Ascending aorta (tissue), 2 donors: ENCODE results near the gene PLCG2. TPM values are rescaled to one million over a fixed set of nuclear protein-coding genes. Genes with fewer than 3 reads are reported as not detected.

Experiments
- DNase-seq, 2 donors: peaks; one replicate each; pipeline ENCODE4 v3.0.0-alpha.2; 2019; ENCODE audit warnings: low spot score in 2 of 2
- H3K27ac ChIP-seq, 2 donors: fragments of 200-600 bp; sonication (generic); one replicate each; pipeline ENCODE4 v1.5.1; 2016 to 2017; ENCODE audit warnings: mild to moderate bottlenecking in 1 of 2
- H3K27me3 ChIP-seq: fragments of 200-600 bp; sonication (generic); one replicate; pipeline ENCODE4 v1.5.1; 2017
- H3K36me3 ChIP-seq, 2 donors: fragments of 200-600 bp; sonication (generic); one replicate each; pipeline ENCODE4 v1.5.1; 2016
- H3K4me1 ChIP-seq, 2 donors: fragments of 200-600 bp; sonication (generic); one replicate each; pipeline ENCODE4 v1.5.1; 2016 to 2017; ENCODE audit warnings: mild to moderate bottlenecking in 1 of 2
- H3K4me3 ChIP-seq, 2 donors: fragments of 200-600 bp; sonication (generic); one replicate each; pipeline ENCODE4 v1.5.1; 2016 to 2017; ENCODE audit warnings: mild to moderate bottlenecking in 1 of 2
- H3K9me3 ChIP-seq, 2 donors: fragments of 200-600 bp; sonication (generic); one replicate each; pipeline ENCODE4 v1.5.1; 2016
- CTCF ChIP-seq, 3 experiments: fragments of 200-600 bp in 2 of 3; fragments of 450-650 bp in 1 of 3; sonication (generic) in 2 of 3; IDR thresholded peaks; one replicate each; pipeline ENCODE4 v1.5.1; 2016 to 2019; ENCODE audit warnings: antibody characterized with exemption in 3 of 3, mild to moderate bottlenecking in 1 of 3, moderate library complexity in 1 of 3
- intact Hi-C: fragments of 100-400 bp; cut with DNase I; formaldehyde crosslinking; loops from one replicate; pipeline ENCODE4 v1.15.1; 2023
- total RNA-seq: library from RNA; depleted of rRNA; stranded (reverse); fragments of >200 nt; gene quantifications from one replicate; pipeline ENCODE4 v1.1.0, GENCODE V29; 2016

The PLCG2 gene
- total RNA-seq, 1 donor from 2014 or later = 34.2 TPM

- H3K9me3 ChIP-seq = no peaks in the 10 kb centered on the region
- H3K36me3 ChIP-seq = no peaks in the 10 kb centered on the region
- DNase-seq = no peak
- H3K27ac ChIP-seq = no peak overlapping the region
- intact Hi-C loops = no loop called here
- TF ChIP-seq CTCF (IDR thresholded peaks at IDR 0.05) = no peak
- H3K27me3 ChIP-seq = no peaks in the 10 kb centered on the region
- no peak overlapping the region for H3K4me3 ChIP-seq
- H3K4me1 ChIP-seq = no peaks in the 10 kb centered on the region
Measured at GRCh38 chr16:81770008-81770407, 9.1 kb upstream of the PLCG2 start.

GRCh38 chr16:81774348-81774747 lies 4.7 kb upstream of the PLCG2 start:
- Histone ChIP-seq H3K4me1 (no peaks in the 10 kb centered on the region), H3K9me3 (no peaks in the 10 kb centered on the region), H3K4me3 (no peak overlapping the region), H3K27me3 (peaks cover 6% of the 10 kb centered on the region), H3K36me3 (no peaks in the 10 kb centered on the region), H3K27ac (no peak overlapping the region)
- TF ChIP-seq CTCF (IDR thresholded peaks at IDR 0.05) = no peak
- DNase-seq = no peak
- intact Hi-C loops = no loop called here

GRCh38 chr16:81775570-81775969 lies 3.5 kb upstream of the PLCG2 start:
- no peak for DNase-seq
- H3K9me3 ChIP-seq = no peaks in the 10 kb centered on the region
- H3K4me3 ChIP-seq = no peak overlapping the region
- intact Hi-C loops = no loop called here
- peaks cover 6% of the 10 kb centered on the region for H3K27me3 ChIP-seq
- no peaks in the 10 kb centered on the region for H3K4me1 ChIP-seq
- no peaks in the 10 kb centered on the region for H3K36me3 ChIP-seq
- no peak overlapping the region for H3K27ac ChIP-seq
- no peak for TF ChIP-seq CTCF (IDR thresholded peaks at IDR 0.05)

- H3K9me3 ChIP-seq = no peaks in the 10 kb centered on the region
- peaks cover 6% of the 10 kb centered on the region for H3K27me3 ChIP-seq
- H3K4me3 ChIP-seq = no peak overlapping the region
- H3K36me3 ChIP-seq = no peaks in the 10 kb centered on the region
- intact Hi-C loops = no loop called here
- no peak overlapping the region for H3K27ac ChIP-seq
- TF ChIP-seq CTCF (IDR thresholded peaks at IDR 0.05) = no peak
- DNase-seq = no peak
- H3K4me1 ChIP-seq = no peaks in the 10 kb centered on the region
Measured at GRCh38 chr16:81778231-81778630, 860 bp upstream of the PLCG2 start.

DNA sequence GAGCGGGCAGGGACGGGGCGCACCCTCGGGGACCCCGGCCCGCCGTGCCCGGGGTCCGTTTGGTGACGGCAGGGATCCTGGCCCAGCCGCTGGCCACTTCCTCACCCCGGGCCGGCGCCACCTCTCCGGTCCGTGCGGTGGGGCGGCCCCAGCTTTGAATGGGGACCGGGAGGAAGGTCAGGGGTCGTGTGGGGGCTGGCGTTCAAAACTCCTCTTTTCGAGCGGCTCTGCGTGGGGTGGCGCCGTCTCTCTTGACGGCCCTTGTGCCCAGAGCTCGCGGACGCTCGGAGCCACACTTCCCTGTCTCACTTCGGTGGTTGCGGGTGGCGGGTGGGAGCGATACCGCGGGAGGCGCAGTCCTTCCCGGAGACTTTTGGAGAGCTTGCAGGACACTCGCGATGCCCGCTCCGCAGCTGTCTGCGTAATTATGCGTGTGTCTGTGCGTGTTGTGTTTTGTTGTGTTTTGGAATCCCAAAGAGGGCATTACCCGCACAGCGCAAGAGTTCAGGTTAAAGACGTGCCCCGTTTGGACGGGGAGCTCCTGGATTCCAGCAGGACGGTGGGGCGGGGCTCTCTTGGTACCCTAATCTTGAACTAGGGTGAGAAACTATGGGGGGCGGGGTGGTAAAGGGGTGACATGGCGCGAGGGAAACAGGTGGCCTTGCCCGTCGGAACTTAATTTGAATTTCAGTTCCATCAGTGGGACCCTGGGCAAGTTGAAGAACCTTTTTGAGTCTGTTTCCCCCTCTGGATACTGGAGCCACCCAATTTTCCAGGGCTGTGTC lies 637 bp downstream of the PLCG2 start:
- intact Hi-C loops = no loop called here
- Histone ChIP-seq H3K4me3 (peak overlapping the region; percentile 35 to 66), H3K9me3 (no peaks in the 10 kb centered on the region), H3K27ac (peak overlapping the region in 1 of 2 donors; percentile 18), H3K36me3 (no peaks in the 10 kb centered on the region), H3K4me1 (no peaks in the 10 kb centered on the region), H3K27me3 (peaks cover 6% of the 10 kb centered on the region)
- no peak for TF ChIP-seq CTCF (IDR thresholded peaks at IDR 0.05)
- no peak for DNase-seq
